GM12891 (cell line): ENCODE measurements around the gene CHMP2A.
"Not testable (repeated sequence)": the region's sequence is repeated elsewhere in the genome, so short reads cannot be mapped to it uniquely, and the experiment has no call there.

Source experiments
- DNase-seq: peaks from one replicate; pipeline ENCODE4 v3.0.0; 2011; ENCODE audit warnings: low spot score; ENCODE audit not compliant: insufficient read length
- FAIRE-seq: peaks from 2 replicates; lab custom pipeline; 2011; peaks lifted over from hg19 to GRCh38; lab: Jason Lieb, UNC
- PAX5 ChIP-seq: IDR thresholded peaks from 2 replicates; pipeline ENCODE4 v1.6.1; 2011; ENCODE audit warnings: low read length, moderate library complexity, mild to moderate bottlenecking; ENCODE audit not compliant: insufficient read depth, severe bottlenecking
- POLR2A ChIP-seq: IDR thresholded peaks from 2 replicates; pipeline ENCODE4 v1.6.1; 2011; ENCODE audit warnings: low read depth, low read length, control low read depth
- POLR2AphosphoS5 ChIP-seq: IDR thresholded peaks from 2 replicates; pipeline ENCODE4 v1.6.1; 2011; ENCODE audit warnings: low read depth, low read length, control low read depth
- POU2F2 ChIP-seq: IDR thresholded peaks from 2 replicates; pipeline ENCODE4 v1.6.1; 2011; ENCODE audit warnings: low read depth, mild to moderate bottlenecking, control low read depth, low read length, moderate library complexity
- TAF1 ChIP-seq: IDR thresholded peaks from 2 replicates; pipeline ENCODE4 v1.6.1; 2011; ENCODE audit warnings: low read depth, low read length, control low read depth

CHMP2A gene

GRCh38 chr19:58510084-58510862 lies 44.6 kb downstream of the CHMP2A start:
- FAIRE-seq = no peak
- DNase-seq = no peak
- TF ChIP-seq PAX5 (no peak), TAF1 (no peak), POLR2A (no peak), POU2F2 (no peak), POLR2AphosphoS5 (no peak)

GRCh38 chr19:58509731-58510083 lies 45.2 kb downstream of the CHMP2A start:
- DNase-seq (no peak), FAIRE-seq (no peak)
- TF ChIP-seq PAX5 = no peak
- TF ChIP-seq POLR2A = no peak
- TF ChIP-seq TAF1 = no peak

GRCh38 chr19:58507602-58508223 lies 47.2 kb downstream of the CHMP2A start:
- DNase-seq, FAIRE-seq: not testable (repeated sequence)
